ENCODE measurements around the gene AGBL4.

GRCh38 chr1:48715921-48716320 lies 1307.8 kb downstream of the AGBL4 start:
- TF ChIP-seq, protein P1, sequence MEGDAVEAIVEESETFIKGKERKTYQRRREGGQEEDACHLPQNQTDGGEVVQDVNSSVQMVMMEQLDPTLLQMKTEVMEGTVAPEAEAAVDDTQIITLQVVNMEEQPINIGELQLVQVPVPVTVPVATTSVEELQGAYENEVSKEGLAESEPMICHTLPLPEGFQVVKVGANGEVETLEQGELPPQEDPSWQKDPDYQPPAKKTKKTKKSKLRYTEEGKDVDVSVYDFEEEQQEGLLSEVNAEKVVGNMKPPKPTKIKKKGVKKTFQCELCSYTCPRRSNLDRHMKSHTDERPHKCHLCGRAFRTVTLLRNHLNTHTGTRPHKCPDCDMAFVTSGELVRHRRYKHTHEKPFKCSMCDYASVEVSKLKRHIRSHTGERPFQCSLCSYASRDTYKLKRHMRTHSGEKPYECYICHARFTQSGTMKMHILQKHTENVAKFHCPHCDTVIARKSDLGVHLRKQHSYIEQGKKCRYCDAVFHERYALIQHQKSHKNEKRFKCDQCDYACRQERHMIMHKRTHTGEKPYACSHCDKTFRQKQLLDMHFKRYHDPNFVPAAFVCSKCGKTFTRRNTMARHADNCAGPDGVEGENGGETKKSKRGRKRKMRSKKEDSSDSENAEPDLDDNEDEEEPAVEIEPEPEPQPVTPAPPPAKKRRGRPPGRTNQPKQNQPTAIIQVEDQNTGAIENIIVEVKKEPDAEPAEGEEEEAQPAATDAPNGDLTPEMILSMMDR (IDR thresholded peaks at IDR 0.05; ENCODE audit: borderline replicate concordance, extremely low read depth, low read length, poor library complexity, severe bottlenecking): no peak
- TF ChIP-seq EZH2 (IDR thresholded peaks at IDR 0.05; ENCODE audit: borderline replicate concordance, low read depth, low read length, severe bottlenecking): no peak
